Tracheal epithelial cell (primary cell): ENCODE results near the gene PRKN. TPM values are rescaled to one million over a fixed set of nuclear protein-coding genes. Genes with fewer than 3 reads are reported as not detected.

ENCODE experiments used
- total RNA-seq: library from RNA; depleted of rRNA; stranded (reverse); fragments of >200 nt; gene quantifications from 2 replicates; pipeline ENCODE4 v1.2.1, GENCODE V29; 2014

PRKN gene
- 0.48 and 0.64 TPM in 2 replicates for total RNA-seq

DNA sequence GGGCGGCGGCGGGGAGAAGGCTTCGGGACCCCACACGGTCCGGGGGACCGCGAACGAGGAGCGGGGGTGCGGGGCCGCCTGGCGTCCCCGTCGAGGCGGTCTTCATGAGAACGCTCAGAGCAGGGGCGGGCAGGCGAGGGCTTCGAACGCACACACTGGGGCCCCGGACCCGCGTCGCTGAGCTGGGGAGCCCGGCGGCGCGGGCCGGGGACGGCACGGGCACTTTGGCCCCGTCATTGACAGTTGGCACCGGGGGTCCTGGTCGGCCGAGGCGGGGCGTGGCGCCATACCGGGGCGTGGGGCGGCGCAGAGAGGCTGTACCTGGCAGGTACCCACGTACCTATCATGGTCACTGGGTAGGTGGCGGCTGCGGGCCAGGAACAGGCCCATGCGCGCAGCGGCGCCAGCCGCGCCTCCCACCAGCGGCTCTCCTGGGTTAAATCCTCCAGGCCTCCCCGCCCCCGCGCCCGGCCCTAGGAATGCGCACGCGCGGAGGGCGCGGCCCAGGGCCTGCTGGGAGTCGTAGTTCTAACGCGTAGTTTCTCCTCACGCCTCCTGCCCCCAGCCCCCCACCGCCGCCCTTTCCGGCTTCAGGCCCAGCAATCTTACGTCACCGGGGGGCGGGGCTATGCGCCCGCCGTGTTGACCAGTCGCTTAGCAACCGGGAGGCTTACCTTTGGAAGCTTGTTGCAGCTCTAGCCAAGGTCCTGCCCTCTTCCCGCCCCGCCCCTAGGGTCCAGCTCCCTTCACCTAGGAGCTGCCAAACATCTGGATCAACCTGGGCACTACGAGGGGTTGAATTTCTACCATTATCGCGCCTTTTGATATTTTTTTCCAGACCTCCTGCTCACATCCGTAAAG, at the start of gene PRKN, which contains the start of gene PACRG:
Gene PRKN, minus strand, starts transcription at position 445 of the 861 bp plus-strand sequence.
Gene PACRG, plus strand, starts transcription at position 653 of the 861 bp plus-strand sequence.

Other genes starting within 250 kb of the PRKN start
- gene PACRG, start 208 bp upstream of the PRKN start, total RNA-seq, result 0.24 and 2.1 TPM in 2 replicates